Activated B cell treated with CpG ODN at 0.5 μM for 24 hours (primary cell): ENCODE data around the gene ANO2. TPM values are rescaled to one million over a fixed set of nuclear protein-coding genes. Genes with fewer than 3 reads are reported as not detected.

ENCODE experiments used
- ATAC-seq: fragments of 200-7000 bp; cut with Tn5 transposase; one replicate; pipeline ENCODE4 v1.10.0; 2021; ENCODE audit warnings: low read depth, mild to moderate bottlenecking, moderate library complexity
- CTCF ChIA-PET: fragments of 350-600 bp; sonication (Branson Sonifier 250); formaldehyde crosslinking; loops from one replicate; lab custom pipeline; 2021; ENCODE audit warnings: antibody characterized with exemption; lab: Charles Lee
- POLR2A ChIA-PET: fragments of 350-600 bp; sonication (Branson Sonifier 250); formaldehyde crosslinking; loops from one replicate; lab custom pipeline; 2021; ENCODE audit warnings: antibody characterized with exemption; lab: Charles Lee
- DNase-seq: peaks from one replicate; pipeline ENCODE4 v3.0.0; 2022
- H3K27ac Mint-ChIP-seq: one replicate; pipeline ENCODE4 v1.8.0; 2020; ENCODE audit warnings: mixed read lengths
- H3K27me3 Mint-ChIP-seq: one replicate; pipeline ENCODE4 v1.8.0; 2021; ENCODE audit warnings: mixed read lengths
- H3K36me3 Mint-ChIP-seq: one replicate; pipeline ENCODE4 v1.8.0; 2021; ENCODE audit warnings: low read depth, mixed read lengths
- H3K4me1 Mint-ChIP-seq: one replicate; pipeline ENCODE4 v1.8.0; 2021; ENCODE audit warnings: mixed read lengths
- H3K4me3 Mint-ChIP-seq: one replicate; pipeline ENCODE4 v1.8.0; 2020; ENCODE audit warnings: mild to moderate bottlenecking, mixed read lengths
- H3K9me3 Mint-ChIP-seq: one replicate; pipeline ENCODE4 v1.8.0; 2020; ENCODE audit warnings: mixed read lengths
- intact Hi-C: fragments of 100-400 bp; cut with micrococcal nuclease; formaldehyde crosslinking; loops from one replicate; pipeline ENCODE4 v1.15.1; 2024
- total RNA-seq: library from RNA; stranded (reverse); gene quantifications from 2 replicates; pipeline ENCODE4 v1.2.3, GENCODE V29; 2022
- TF ChIP-seq, protein P1 (sequence below): fragments of 200-600 bp; IDR thresholded peaks from one replicate; pipeline ENCODE4 v1.8.0; 2022; ENCODE audit warnings: antibody characterized with exemption, mild to moderate bottlenecking

The ANO2 gene
- total RNA-seq, 1 donor from 2014 or later: not detected

DNA sequence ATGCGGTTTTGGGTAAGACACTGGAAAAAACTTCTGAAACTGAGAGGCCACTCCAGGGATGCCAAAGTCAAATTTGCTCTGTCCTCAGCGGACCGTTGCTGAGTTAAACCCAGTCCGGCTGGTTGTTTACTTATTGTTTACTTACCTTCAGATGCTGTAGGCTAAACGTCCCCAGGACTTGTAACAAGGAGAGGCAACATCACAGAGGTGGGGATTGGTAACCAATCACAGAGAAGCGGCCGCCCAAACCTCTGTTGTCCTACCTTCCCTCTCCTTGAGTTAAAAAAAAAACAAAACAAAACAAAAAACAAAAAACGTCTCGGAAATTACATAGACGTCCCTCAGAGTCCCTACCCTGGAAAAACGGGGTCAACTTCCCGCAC is 380 bp downstream of the ANO2 start:
- ChIA-PET CTCF (no interaction called here), POLR2A (no interaction called here)
- ATAC-seq: no peak
- Mint-ChIP-seq H3K27ac (no peak overlapping the region), H3K4me1 (no peaks in the 10 kb centered on the region), H3K27me3 (peaks cover 60% of the 10 kb centered on the region), H3K9me3 (no peaks in the 10 kb centered on the region), H3K4me3 (no peak overlapping the region), H3K36me3 (no peaks in the 10 kb centered on the region)
- intact Hi-C loops: no loop called here
- DNase-seq: no peak
- TF ChIP-seq, protein P1, sequence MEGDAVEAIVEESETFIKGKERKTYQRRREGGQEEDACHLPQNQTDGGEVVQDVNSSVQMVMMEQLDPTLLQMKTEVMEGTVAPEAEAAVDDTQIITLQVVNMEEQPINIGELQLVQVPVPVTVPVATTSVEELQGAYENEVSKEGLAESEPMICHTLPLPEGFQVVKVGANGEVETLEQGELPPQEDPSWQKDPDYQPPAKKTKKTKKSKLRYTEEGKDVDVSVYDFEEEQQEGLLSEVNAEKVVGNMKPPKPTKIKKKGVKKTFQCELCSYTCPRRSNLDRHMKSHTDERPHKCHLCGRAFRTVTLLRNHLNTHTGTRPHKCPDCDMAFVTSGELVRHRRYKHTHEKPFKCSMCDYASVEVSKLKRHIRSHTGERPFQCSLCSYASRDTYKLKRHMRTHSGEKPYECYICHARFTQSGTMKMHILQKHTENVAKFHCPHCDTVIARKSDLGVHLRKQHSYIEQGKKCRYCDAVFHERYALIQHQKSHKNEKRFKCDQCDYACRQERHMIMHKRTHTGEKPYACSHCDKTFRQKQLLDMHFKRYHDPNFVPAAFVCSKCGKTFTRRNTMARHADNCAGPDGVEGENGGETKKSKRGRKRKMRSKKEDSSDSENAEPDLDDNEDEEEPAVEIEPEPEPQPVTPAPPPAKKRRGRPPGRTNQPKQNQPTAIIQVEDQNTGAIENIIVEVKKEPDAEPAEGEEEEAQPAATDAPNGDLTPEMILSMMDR: no peak

DNA sequence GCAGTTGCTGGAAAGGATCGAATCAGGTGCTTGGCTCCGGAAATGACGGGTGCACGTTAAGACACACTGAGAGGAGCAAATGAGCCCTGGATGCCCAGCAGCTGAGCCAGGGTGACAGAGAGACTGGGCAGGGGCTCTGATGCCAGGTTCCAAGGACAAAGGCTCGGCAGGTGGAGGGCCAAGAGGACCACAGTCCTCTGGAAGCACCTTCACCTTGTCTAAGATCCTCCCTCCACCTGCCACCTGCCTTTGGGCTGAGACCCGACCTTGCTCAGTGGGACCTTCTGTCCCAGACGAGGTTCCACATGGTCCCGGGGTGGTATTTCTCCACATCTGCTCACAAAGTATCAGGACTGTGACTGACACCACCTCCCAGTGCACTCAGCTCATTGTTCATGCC is 1.0 kb downstream of the ANO2 start:
- Mint-ChIP-seq H3K27ac (no peak overlapping the region), H3K4me1 (no peaks in the 10 kb centered on the region), H3K27me3 (peaks cover 64% of the 10 kb centered on the region), H3K4me3 (no peak overlapping the region), H3K9me3 (no peaks in the 10 kb centered on the region), H3K36me3 (no peaks in the 10 kb centered on the region)
- TF ChIP-seq, protein P1: no peak
- CTCF ChIA-PET: no interaction called here
- POLR2A ChIA-PET: no interaction called here
- ATAC-seq: no peak
- no peak for DNase-seq
- intact Hi-C loops: no loop called here

DNA sequence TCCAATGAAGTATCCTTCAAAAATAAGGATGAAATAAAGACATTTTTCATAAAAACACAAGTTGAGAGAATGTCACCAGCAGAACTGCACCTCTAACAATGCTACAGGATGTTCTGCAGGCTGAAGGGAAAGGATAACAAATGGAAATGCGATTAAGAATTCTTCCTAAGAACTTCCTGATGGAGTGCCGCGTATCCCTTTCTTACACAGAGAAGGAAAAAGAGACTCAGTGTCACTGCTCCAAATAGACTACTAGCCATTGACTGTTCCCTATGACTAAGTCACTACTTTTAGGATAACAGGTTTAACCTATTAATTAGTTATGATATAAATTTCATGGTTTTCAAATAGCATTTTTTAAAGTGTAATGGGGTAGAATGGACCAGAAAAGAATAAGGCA is 3.2 kb downstream of the ANO2 start:
- H3K27me3 Mint-ChIP-seq: peaks cover 61% of the 10 kb centered on the region
- no peak for DNase-seq
- ATAC-seq: no peak
- intact Hi-C loops: no loop called here
- no peaks in the 10 kb centered on the region for H3K9me3 Mint-ChIP-seq
- no peak overlapping the region for H3K27ac Mint-ChIP-seq
- CTCF ChIA-PET: no interaction called here
- POLR2A ChIA-PET: no interaction called here
- no peaks in the 10 kb centered on the region for H3K4me1 Mint-ChIP-seq
- no peak overlapping the region for H3K4me3 Mint-ChIP-seq
- TF ChIP-seq, protein P1: no peak
- no peaks in the 10 kb centered on the region for H3K36me3 Mint-ChIP-seq

DNA sequence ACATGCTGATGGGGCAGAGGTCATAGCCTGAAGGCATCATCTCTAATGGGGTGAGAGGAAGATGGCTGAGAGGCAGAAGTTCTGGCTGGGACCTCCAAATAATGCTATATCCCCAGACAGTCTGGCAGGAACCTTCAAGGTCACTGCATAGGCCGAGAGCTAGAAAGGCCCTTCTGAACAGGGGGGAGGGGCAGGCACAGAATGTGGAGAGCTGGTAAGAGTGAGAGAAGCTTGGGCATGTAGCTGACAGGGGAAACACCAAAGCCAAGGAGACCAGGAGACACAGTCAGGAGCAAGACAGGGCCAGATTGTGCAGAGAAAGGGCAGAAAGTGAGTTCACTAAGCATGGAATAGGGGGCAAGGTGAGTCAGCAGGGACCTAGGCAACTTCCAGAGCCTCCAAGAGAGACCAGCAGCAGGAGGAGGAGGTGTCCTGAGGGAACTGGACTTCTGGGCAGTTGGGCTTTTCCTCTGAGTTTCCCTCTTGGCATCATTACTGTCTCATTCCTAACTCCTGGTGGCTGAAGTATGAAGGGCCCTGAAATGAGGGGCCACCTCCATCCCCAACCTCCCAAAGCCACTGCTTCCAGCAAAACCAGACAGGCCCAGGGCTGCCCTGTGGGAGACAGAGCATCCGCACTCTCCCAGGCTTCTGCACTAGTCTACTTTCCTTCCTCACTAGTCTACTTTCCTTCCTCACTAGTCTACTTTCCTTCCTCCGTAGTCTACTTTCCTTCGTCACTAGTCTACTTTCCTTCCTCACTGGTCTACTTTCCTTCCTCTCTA is 17.1 kb downstream of the ANO2 start:
- no peak for ATAC-seq
- DNase-seq: no peak
- Mint-ChIP-seq H3K9me3 (no peaks in the 10 kb centered on the region), H3K27me3 (peaks cover 18% of the 10 kb centered on the region), H3K36me3 (no peaks in the 10 kb centered on the region), H3K4me3 (no peak overlapping the region), H3K4me1 (no peaks in the 10 kb centered on the region), H3K27ac (no peak overlapping the region)
- ChIA-PET CTCF (no interaction called here), POLR2A (no interaction called here)
- TF ChIP-seq, protein P1: no peak
- intact Hi-C loops: no loop called here

DNA sequence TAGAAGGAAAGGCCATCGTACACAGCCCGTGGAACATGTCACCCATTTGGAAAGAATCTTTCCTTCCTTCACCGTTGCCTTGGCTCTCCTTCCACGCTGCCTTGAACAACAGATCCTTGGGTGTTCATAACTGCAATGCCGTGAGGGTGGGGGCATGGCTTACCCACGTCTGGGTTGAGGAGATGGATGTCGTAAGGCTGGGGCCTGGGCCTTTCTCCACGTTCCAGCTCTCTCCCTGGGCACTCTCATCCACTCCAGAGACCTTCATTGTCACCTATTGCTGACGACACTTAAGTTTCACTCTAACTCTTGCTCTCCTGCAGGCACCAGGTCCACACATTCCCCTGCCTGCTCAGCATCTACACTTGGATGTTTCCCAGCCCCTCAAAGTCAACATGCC is 19.4 kb downstream of the ANO2 start:
- H3K36me3 Mint-ChIP-seq: no peaks in the 10 kb centered on the region
- intact Hi-C loops: no loop called here
- H3K27ac Mint-ChIP-seq: no peak overlapping the region
- no peaks in the 10 kb centered on the region for H3K4me1 Mint-ChIP-seq
- peaks cover 17% of the 10 kb centered on the region for H3K27me3 Mint-ChIP-seq
- TF ChIP-seq, protein P1: no peak
- POLR2A ChIA-PET: no interaction called here
- no peak for ATAC-seq
- no peak for DNase-seq
- CTCF ChIA-PET: no interaction called here
- no peak overlapping the region for H3K4me3 Mint-ChIP-seq
- H3K9me3 Mint-ChIP-seq: no peaks in the 10 kb centered on the region
